Measurements from ENCODE around the gene ZNF776. TPM values are rescaled to one million over a fixed set of nuclear protein-coding genes. Genes with fewer than 3 reads are reported as not detected.
"Not testable (repeated sequence)": the region's sequence is repeated elsewhere in the genome, so short reads cannot be mapped to it uniquely, and the experiment has no call there.

Gene ZNF776
- 4.0 and 19.4 TPM in 2 replicates for total RNA-seq (2014; rRNA removed; shearing (Covaris generic); ENCODE audit: low replicate concordance)

- in situ Hi-C loops (cut with HindIII; ENCODE audit: low pct_unique_long_range_greater_than_20kb, low sequenced_read_pairs): no loop called here
- peak; percentile 87 for DNase-seq (ENCODE audit: low read depth)
Observed at GRCh38 chr19:57746580-57747471, at the start of gene ZNF776. Gene ZNF776, plus strand, starts transcription at chr19:57746815. Its CDS starts 244 bp downstream, at chr19:57747059.

DNA sequence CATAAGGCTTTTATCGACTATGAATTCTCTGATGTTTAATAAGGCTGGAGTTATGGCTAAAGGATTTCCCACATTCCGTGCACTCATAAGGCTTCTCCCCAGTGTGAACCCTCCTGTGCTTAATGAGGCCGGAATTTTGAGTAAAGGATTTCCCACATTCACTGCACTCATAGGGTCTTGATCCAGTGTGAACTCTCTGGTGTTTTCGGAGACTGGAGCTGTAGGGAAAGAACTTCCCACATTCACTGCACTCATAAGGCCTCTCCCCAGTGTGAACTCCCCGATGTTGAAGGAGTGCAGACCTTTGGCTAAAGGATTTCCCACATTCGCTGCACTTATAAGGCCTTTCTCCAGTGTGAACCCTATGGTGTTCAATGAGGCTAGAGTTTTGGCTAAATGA is 45.0 kb upstream of the ZNF776 start:
- no peak for DNase-seq (ENCODE audit: low read depth)
- in situ Hi-C loops (cut with HindIII; ENCODE audit: low pct_unique_long_range_greater_than_20kb, low sequenced_read_pairs): no loop called here

DNA sequence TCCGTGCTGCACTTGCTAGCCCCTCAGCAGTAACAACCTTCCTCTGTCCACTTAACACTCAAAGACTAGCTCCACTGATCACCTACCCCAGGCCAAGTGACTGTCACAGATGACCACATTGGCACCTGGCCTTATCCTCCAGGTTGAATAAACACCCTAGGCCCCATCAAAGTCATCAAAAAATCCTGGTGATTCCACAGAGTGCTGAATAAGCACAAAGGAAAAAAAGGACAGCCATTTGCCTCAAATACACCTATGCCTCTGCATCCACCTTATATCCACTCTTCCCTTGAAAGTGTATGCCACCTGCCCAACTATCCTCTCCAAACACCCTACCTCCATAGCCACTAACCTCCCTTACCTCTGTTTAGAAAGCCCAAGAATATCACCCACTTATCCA is 40.3 kb upstream of the ZNF776 start:
- no peak for DNase-seq (ENCODE audit: low read depth)

DNA sequence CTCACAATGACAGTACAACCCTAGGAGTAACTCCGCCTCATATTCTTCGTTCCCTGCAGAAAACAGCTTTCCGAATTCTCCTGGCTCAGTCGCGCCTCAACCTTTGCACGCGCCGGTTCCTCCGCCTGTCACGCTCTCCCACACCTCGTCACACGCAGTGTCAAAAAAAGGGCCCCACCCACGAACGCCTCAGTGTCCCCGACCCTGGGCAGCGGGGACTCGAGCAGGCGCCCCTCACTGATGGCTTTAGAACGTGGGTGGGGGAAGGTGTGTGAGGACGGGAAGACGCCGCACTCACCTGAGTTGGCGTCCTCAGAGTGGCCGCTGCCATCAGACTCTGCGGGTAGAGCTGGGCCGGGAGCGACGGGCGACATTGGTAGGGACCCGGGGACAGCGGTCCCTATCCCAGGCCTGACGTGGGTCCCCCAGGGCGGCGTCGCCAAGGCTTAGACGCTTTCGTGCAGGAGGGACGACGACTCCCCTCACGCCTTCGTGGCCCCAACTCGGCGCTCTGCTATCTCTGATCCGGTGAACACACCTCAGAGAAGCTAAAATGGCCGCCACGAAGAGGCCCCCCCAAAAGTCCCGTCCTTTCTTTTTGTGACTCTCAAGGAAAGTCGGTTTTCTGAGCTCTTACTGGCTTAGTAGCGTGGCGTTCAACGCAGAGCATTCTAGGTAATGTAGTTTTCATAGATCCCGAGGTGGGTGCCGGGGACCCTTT is 37.8 kb upstream of the ZNF776 start, which contains the start of gene ZNF154:
TSS of gene ZNF154 (minus strand) at position 564 of the 721 bp plus-strand sequence. CDS start at position 331, 233 bp downstream.
- in situ Hi-C loops (cut with HindIII; ENCODE audit: low pct_unique_long_range_greater_than_20kb, low sequenced_read_pairs): no loop called here
- DNase-seq (ENCODE audit: low read depth): no peak

More for the DNA sequence above, 40.3 kb upstream of the ZNF776 start:
- in situ Hi-C loops (cut with HindIII; ENCODE audit: low pct_unique_long_range_greater_than_20kb, low sequenced_read_pairs): no loop called here

GRCh38 chr19:57709616-57710015 is 37.0 kb upstream of the ZNF776 start:
- in situ Hi-C loops (cut with HindIII; ENCODE audit: low pct_unique_long_range_greater_than_20kb, low sequenced_read_pairs): no loop called here
- no peak for DNase-seq (ENCODE audit: low read depth)

DNA sequence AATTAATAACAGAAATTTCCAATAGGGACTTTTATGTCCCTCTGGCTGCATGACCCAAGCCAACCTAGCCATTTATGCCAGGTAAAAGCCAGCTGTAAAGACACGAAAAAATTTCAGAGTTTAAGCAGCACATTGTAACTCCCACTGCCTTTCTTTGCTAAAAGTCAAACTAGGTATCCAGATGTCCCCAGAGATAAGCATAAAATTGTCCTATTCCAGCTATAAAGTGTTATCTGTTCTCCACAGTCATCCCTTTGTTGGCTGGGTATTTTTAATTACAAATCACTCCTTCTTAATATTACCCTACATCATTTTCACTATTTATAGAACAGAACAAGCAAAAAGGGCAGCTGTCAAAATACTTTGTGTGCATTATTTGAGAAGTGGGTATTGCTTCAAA is 34.4 kb upstream of the ZNF776 start:
- no peak for DNase-seq (ENCODE audit: low read depth)
- in situ Hi-C loops (cut with HindIII; ENCODE audit: low pct_unique_long_range_greater_than_20kb, low sequenced_read_pairs): no loop called here

DNA sequence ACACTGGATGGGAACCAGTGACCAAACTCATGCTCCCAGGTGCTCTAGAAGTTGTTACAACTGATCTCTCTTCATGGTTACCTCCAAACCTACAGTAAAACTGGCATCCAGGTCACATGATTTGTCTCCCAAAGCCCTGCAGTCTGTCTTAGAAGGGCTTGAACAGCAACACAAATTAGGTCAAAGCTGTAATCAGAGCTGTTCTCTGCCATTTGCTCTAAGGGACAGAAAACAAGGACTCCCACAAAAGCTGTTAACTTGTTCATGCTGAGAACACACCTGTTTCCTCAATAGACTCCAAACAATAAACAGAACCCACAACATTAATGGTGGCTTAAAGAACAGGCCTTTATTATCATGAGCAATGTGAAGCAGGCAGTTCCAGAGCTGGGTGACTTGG is 27.2 kb upstream of the ZNF776 start:
- in situ Hi-C loops (cut with HindIII; ENCODE audit: low pct_unique_long_range_greater_than_20kb, low sequenced_read_pairs): no loop called here
- DNase-seq (ENCODE audit: low read depth): no peak

GRCh38 chr19:57719901-57720519 is 26.6 kb upstream of the ZNF776 start:
- in situ Hi-C loops (cut with HindIII; ENCODE audit: low pct_unique_long_range_greater_than_20kb, low sequenced_read_pairs): no loop called here
- DNase-seq (ENCODE audit: low read depth): no peak

- no peak for DNase-seq (ENCODE audit: low read depth)
- in situ Hi-C loops (cut with HindIII; ENCODE audit: low pct_unique_long_range_greater_than_20kb, low sequenced_read_pairs): no loop called here
Observed at GRCh38 chr19:57720878-57721277, 25.7 kb upstream of the ZNF776 start.

GRCh38 chr19:57738320-57738719 is 8.3 kb upstream of the ZNF776 start:
- DNase-seq (ENCODE audit: low read depth); in situ Hi-C loops (cut with HindIII; ENCODE audit: low pct_unique_long_range_greater_than_20kb, low sequenced_read_pairs): not testable (repeated sequence)

DNA sequence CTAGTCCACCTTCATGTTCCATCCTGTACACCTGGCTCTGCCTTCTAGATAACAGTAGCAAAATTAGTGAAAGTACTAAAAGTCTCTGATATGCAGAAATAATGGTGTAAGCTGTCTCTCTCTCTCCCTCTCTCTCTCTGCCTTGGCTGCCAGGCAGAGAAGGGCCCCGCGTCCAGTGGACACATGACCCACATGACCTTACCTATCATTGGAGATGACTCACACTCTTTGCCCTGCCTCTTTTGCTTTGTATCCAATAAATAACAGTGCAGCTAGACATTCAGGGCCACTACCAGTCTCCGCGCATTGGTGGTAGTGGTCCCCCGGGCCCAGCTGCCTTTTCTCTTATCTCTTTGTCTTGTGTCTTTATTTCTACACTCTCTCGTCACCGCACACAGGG is 7.8 kb upstream of the ZNF776 start:
- in situ Hi-C loops (cut with HindIII; ENCODE audit: low pct_unique_long_range_greater_than_20kb, low sequenced_read_pairs): not testable (repeated sequence)

DNA sequence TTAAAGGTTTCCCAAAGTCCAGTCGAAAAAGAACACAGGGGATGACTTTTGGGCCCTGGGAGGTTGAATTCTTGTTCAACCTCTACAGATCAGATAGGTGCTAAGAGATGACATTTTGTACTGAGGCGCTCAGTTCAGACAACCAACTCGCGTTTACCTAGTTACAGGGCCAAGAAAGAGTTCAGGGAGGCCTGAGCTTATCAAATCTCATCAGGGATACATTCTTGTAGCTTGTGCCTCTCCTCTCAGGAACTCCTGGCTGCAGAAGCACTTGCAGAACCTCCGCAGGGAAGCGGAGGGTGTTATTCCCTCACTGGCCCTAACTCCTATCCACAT is 825 bp downstream of the ZNF776 start:
- in situ Hi-C loops (cut with HindIII; ENCODE audit: low pct_unique_long_range_greater_than_20kb, low sequenced_read_pairs): no loop called here

More for the DNA sequence above, 7.8 kb upstream of the ZNF776 start:
- not testable (repeated sequence) for DNase-seq (ENCODE audit: low read depth)

DNA sequence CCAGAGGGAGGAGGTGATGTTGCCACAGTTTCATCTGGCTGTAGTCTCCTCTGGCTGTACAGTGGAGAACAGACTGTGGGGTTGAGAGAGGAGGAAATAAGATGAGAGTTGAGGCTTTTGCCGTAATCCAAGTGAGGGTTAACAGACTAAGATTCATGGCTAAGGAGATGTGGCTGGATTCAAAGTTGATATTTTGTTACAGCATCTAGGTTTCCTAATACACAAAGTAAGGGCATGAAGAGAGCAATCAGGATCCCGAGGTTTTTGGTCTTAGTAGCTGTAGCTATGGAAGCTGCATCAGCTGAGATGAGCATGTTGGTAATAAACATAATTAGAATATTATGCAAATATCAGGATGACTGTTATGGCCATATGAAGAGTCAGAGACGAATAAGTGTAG is 1.4 kb downstream of the ZNF776 start:
- in situ Hi-C loops (cut with HindIII; ENCODE audit: low pct_unique_long_range_greater_than_20kb, low sequenced_read_pairs): no loop called here
- no peak for DNase-seq (ENCODE audit: low read depth)

More for the DNA sequence above, 825 bp downstream of the ZNF776 start:
- DNase-seq (ENCODE audit: low read depth): no peak

DNA sequence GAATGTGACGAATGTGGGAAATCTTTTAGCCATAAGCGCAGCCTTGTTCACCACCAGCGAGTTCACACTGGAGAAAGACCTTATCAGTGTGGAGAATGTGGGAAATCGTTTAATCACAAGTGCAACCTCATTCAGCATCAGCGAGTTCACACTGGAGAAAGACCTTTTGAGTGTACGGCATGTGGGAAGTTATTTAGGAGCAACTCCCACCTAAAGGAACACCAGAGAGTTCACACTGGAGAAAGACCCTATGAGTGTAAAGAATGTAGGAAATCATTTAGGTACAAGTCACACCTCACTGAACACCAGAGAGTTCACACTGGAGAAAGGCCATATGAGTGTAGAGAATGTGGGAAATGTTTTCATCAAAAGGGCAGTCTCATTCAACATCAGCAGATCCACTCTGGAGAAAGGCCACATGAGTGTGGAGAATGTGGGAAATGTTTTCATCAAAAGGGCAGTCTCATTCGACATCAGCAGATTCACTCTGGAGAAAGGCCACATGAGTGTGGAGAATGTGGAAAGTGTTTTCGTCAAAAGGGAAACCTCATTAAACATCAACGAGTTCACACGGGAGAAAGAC is 7.6 kb downstream of the ZNF776 start:
- in situ Hi-C loops (cut with HindIII; ENCODE audit: low pct_unique_long_range_greater_than_20kb, low sequenced_read_pairs): no loop called here
- DNase-seq (ENCODE audit: low read depth): no peak

DNA sequence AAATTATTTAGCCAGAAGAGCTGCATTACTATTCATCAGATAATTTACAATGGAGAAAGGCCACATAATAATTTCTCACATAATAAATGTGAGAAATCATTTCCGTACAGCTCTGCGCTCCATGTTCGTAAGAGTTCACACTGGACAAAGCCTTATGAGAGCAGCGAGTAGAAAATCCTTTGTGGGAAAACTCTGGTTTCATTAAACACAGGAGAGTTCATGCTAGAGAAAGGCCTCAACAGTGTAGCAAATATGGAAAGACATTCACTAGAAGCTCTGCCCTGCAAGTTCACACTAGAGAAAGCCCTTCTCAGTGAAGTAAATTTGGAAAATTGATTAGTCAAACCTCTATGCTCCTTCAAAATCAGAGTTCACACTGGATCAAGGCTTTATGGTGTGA is 8.4 kb downstream of the ZNF776 start:
- DNase-seq (ENCODE audit: low read depth): no peak

DNA sequence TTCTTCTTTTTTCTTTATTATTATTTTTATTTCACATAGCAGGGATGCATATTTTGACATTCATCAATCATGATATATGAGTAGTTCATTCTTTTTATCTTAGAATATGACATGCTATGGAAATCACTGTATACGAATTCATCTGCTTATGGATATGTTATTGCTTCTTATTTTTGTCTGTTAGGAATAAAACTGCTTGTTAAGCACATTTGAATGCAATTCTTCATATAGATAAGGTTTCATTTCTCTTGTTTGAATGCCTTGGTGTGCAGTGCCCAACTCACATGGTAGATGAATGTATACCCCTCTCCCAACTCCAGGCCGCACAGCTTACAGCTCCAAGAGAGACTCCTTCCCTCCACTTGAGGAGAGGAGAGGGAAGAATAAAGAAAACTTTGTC is 11.3 kb downstream of the ZNF776 start:
- no peak for DNase-seq (ENCODE audit: low read depth)

More for the DNA sequence above, 8.4 kb downstream of the ZNF776 start:
- in situ Hi-C loops (cut with HindIII; ENCODE audit: low pct_unique_long_range_greater_than_20kb, low sequenced_read_pairs): no loop called here

GRCh38 chr19:57759096-57759495 is 12.5 kb downstream of the ZNF776 start:
- in situ Hi-C loops (cut with HindIII; ENCODE audit: low pct_unique_long_range_greater_than_20kb, low sequenced_read_pairs): no loop called here
- DNase-seq (ENCODE audit: low read depth): no peak

More for the DNA sequence above, 11.3 kb downstream of the ZNF776 start:
- in situ Hi-C loops (cut with HindIII; ENCODE audit: low pct_unique_long_range_greater_than_20kb, low sequenced_read_pairs): no loop called here

DNA sequence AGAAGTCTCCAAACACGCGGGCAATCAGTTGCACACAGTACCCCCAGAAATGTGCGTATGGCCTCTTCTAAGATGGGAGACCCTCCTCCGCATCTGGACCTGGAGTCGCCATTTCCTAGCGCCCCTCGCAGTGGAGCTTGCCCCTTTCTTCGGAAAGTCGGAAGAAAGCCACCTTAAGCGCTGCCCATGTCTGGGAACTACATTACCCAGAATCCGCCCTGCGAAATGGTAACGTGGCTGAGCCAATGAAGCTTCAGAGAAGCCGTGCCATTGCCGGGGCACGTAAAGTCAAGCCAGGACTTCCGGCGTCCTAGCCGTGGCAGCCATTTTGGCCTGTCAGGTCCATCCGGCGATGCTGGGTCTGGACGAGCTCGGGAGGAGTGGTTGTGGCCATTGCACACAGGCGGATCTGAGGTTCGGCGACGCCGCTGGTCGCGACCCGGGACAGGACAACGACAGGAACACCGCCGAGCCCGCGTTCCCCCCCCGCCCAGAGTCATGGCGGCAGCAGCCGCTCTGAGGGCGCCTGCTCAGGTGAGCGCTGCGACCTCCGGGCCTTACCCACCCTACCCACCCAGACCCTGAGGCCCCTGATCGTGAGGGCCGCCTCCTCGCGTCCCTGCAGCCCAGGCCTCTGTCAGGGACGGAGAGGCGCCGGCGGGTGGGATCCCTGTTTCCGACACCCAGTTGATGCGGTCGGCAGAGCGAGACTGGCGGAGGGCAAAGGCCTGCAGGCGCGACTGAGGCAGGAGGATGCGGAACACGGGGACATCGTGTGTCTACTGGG is 22.9 kb downstream of the ZNF776 start, which contains the start of gene ZNF586:
TSS of gene ZNF586 (plus strand) at position 332 of the 787 bp plus-strand sequence. CDS start at position 499, 167 bp downstream.
- in situ Hi-C loops (cut with HindIII; ENCODE audit: low pct_unique_long_range_greater_than_20kb, low sequenced_read_pairs): no loop called here
- DNase-seq (ENCODE audit: low read depth): peak; percentile 80
